Aorta (tissue), 5 donors: Measurements from ENCODE around the gene HTRA3. TPM values are rescaled to one million over a fixed set of nuclear protein-coding genes. Genes with fewer than 3 reads are reported as not detected.

Experiments
- ATAC-seq: fragments of 200-7000 bp; cut with Tn5 transposase; one replicate; pipeline ENCODE4 v1.9.1; 2022; ENCODE audit warnings: moderate library complexity; ENCODE audit not compliant: low FRiP score
- DNase-seq, 2 donors: peaks; one replicate each; pipeline ENCODE4 v3.0.0-alpha.2; 2020
- H3K27ac ChIP-seq, 2 donors: one replicate each; pipeline ENCODE4 v1.5.1; 2013; ENCODE audit warnings: low read length in 2 of 2, mild to moderate bottlenecking in 2 of 2, moderate library complexity in 2 of 2, control low read depth in 1 of 2, inconsistent platforms in 1 of 2, low read depth in 1 of 2
- H3K27me3 ChIP-seq, 2 donors: one replicate each; pipeline ENCODE4 v1.6.1; 2013; ENCODE audit warnings: control low read depth in 1 of 2, low read length in 1 of 2, mild to moderate bottlenecking in 1 of 2, moderate library complexity in 1 of 2; ENCODE audit not compliant: insufficient read depth in 2 of 2, control insufficient read depth in 1 of 2
- H3K36me3 ChIP-seq, 2 donors: one replicate each; pipeline ENCODE4 v1.6.1; 2013; ENCODE audit warnings: control low read depth in 1 of 2, low read length in 1 of 2, mild to moderate bottlenecking in 1 of 2; ENCODE audit not compliant: insufficient read depth in 2 of 2, control insufficient read depth in 1 of 2
- H3K4me1 ChIP-seq, 2 donors: one replicate each; pipeline ENCODE4 v1.6.1; 2013; ENCODE audit warnings: low read length in 2 of 2, control low read depth in 1 of 2, mild to moderate bottlenecking in 1 of 2, moderate library complexity in 1 of 2; ENCODE audit not compliant: insufficient read depth in 2 of 2, control insufficient read depth in 1 of 2
- H3K4me3 ChIP-seq, 2 donors: one replicate each; pipeline ENCODE4 v1.5.1; 2013; ENCODE audit warnings: low read length in 2 of 2, control low read depth in 1 of 2, mild to moderate bottlenecking in 1 of 2
- H3K9me3 ChIP-seq: one replicate; pipeline ENCODE4 v1.6.1; 2013; ENCODE audit warnings: mild to moderate bottlenecking, low read length; ENCODE audit not compliant: control insufficient read depth
- WGBS, 2 donors: extraction: QIAGEN DNeasy Blood & Tissue Kit; methylation state at CpG; one replicate each; pipeline ENCODE4 v1.1.7; 2013; 5-methylcytosine and 5-hydroxymethylcytosine counted together
- intact Hi-C, 2 donors: fragments of 100-400 bp; cut with DNase I; formaldehyde crosslinking; loops; one replicate each; pipeline versions ENCODE4 v1.14.2 to v1.15.0; 2022
- polyA plus RNA-seq, 2 donors: library from polyadenylated mRNA; stranded (reverse); fragments of 200-250 nt; gene quantifications; one replicate each; pipeline ENCODE4 v1.2.3, GENCODE V29; 2013
- total RNA-seq, 2 donors: library from RNA; stranded (reverse); fragmentation: NEBNext Ultra II Directional; extraction: Animal tissue kit (Norgen Biotek cat#: 25700); gene quantifications; one replicate each; pipeline ENCODE4 v1.2.1, GENCODE V29; 2021
- donor health status: healthy with polysubstance abuse.
- donor health status: Bipolar disorder and iron deficiency.
- donor health status: DM: no; HTN: no; CAD: no.
- donor health status: DM: no; HTN: no; CAD: no.
- donor health status: DM: yes; HTN: yes; CAD: no.

The HTRA3 gene
- total and polyA plus RNA-seq, 4 donors = 1.1 to 129 (median 18.5) TPM

- intact Hi-C loops = loop anchor here in 1 of 2 donors (2.0 kb wide), 1 partner anchor 129 kb away; no protein-coding TSS in a partner anchor
- DNase-seq = no peak
- Histone ChIP-seq H3K27me3 (no peaks in the 10 kb centered on the region), H3K27ac (no peak overlapping the region), H3K4me3 (no peak overlapping the region), H3K4me1 (no peaks in the 10 kb centered on the region), H3K9me3 (no peaks in the 10 kb centered on the region), H3K36me3 (no peaks in the 10 kb centered on the region)
- ATAC-seq = no peak
- WGBS, 2 donors = 91 to 93% methylated on average over 21 of the region's 21 CpGs
Observed at GRCh38 chr4:8274066-8274652, 4.6 kb downstream of the HTRA3 start.

DNA sequence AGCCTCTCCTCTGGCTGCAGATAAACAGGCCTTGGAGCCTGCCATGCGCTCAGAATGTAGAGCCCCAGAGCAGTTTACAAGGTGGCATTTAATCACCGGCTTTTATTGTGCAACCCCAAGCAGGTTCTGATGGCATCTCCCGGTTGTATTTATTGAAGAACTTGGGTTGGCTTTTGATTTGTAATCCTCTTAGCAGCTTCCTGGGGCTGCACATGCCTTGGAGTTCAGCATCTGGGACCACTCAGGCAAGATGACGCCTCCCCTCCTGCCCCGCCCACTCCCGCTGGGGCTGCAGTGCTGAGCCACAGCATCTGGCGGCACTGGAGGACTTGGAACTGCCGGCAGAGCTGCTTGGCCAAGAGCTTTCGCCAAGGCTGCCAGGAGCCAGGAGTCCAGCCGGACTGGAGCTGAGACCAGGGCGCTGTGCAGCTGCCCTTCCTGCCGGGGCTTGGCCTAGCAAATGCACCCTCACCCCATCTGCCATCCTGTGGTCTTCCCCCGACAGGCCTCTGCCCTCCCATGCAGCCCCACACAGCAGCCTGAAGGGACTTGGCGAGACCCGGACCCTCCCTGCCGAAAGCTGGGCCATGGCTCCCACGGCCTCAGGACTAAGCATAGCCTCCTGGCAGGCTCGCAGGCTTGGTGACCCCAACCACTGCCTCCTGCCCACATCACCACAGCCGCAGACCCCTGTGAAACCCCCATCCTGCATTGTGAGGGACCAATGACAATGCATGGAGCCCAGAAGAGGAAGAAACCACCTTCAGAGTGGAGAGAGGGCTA, 5.4 kb downstream of the HTRA3 start:
- intact Hi-C loops = loop anchor here in 1 of 2 donors (2.0 to 5.0 kb wide), 2 partner anchors 42 to 128 kb away; no protein-coding TSS in a partner anchor
- Histone ChIP-seq H3K4me1 (no peaks in the 10 kb centered on the region), H3K27ac (no peak overlapping the region), H3K27me3 (no peaks in the 10 kb centered on the region), H3K36me3 (no peaks in the 10 kb centered on the region), H3K9me3 (no peaks in the 10 kb centered on the region), H3K4me3 (no peak overlapping the region)
- 10 to 17% methylated on average over 19 of the region's 19 CpGs for WGBS, 2 donors
- ATAC-seq (peak; percentile 76), DNase-seq (peak; percentile 91 to 95)

GRCh38 chr4:8275548-8275910, 6.0 kb downstream of the HTRA3 start:
- H3K4me1 ChIP-seq = no peaks in the 10 kb centered on the region

DNA sequence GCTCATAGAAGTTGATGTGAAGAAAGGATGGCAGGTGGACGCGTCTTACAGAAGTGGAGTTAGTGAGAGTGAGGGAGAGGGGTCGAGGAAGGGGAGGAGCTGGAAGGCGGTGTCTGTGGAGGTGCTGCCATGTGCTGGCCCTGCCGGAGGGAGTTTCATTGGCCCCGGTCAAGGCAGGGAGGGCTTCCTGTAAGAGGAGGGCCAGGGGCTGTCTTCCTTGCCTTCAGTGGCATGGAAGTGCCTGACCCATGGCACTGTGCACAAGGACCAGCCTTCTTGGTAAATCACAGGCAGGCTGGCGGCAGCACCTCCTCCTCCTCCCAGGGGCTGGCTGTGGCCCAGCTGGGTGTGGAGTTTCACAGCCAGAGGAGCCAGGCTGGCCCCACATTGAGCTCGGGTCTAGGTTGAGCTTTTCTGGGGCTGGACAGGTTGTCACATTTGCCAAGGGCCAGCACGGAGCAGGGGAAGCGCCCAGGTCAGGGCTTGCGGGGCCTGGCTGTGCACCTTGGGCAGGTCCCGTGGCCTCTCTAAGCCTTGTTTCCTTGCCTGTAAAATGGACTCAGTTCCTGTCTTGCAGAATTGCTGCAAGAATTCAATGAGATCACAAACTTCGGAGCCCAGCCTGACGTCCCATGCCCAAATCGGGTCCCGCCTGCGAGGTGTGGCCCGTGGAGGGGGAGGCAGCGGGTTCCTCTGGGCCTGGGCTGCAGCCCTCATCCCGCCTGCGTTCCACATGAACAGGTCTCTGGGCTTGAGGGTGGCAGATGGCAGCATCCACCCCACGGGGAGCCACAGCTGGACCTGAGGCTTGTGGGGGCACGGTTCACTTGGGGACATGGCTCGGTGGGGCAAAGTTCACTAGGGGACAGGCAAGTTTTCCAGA, 7.0 kb downstream of the HTRA3 start:
- no peaks in the 10 kb centered on the region for H3K27me3 ChIP-seq
- H3K4me3 ChIP-seq = no peak overlapping the region
- H3K36me3 ChIP-seq = no peaks in the 10 kb centered on the region
- H3K4me1 ChIP-seq = no peaks in the 10 kb centered on the region
- no peaks in the 10 kb centered on the region for H3K9me3 ChIP-seq
- peak; percentile 38 for ATAC-seq
- WGBS, 2 donors = 36 to 37% methylated on average over 24 of the region's 24 CpGs
- intact Hi-C loops = loop anchor here in 1 of 2 donors (5.0 kb wide), 1 partner anchor 41 kb away; no protein-coding TSS in a partner anchor
- DNase-seq = peak; percentile 74 to 85
- no peak overlapping the region for H3K27ac ChIP-seq

More at GRCh38 chr4:8275548-8275910, 6.0 kb downstream of the HTRA3 start:
- H3K27ac ChIP-seq = no peak overlapping the region
- DNase-seq (no peak), ATAC-seq (no peak)
- intact Hi-C loops = loop anchor here in 1 of 2 donors (2.0 to 5.0 kb wide), 2 partner anchors 42 to 127 kb away; no protein-coding TSS in a partner anchor
- H3K27me3 ChIP-seq = no peaks in the 10 kb centered on the region
- WGBS, 2 donors = 77 to 81% methylated on average over 4 of the region's 4 CpGs
- H3K4me3 ChIP-seq = no peak overlapping the region
- no peaks in the 10 kb centered on the region for H3K9me3 ChIP-seq
- no peaks in the 10 kb centered on the region for H3K36me3 ChIP-seq

- Histone ChIP-seq H3K27ac (no peak overlapping the region), H3K27me3 (no peaks in the 10 kb centered on the region), H3K4me1 (no peaks in the 10 kb centered on the region), H3K36me3 (no peaks in the 10 kb centered on the region), H3K9me3 (no peaks in the 10 kb centered on the region), H3K4me3 (no peak overlapping the region)
- ATAC-seq = no peak
- 89 to 94% methylated on average over 11 of the region's 11 CpGs for WGBS, 2 donors
- DNase-seq = peak; percentile 33 to 60
- intact Hi-C loops = loop anchor here in 1 of 2 donors (5.0 kb wide), 1 partner anchor 40 kb away; no protein-coding TSS in a partner anchor
Observed at GRCh38 chr4:8277356-8278008, 7.9 kb downstream of the HTRA3 start.

GRCh38 chr4:8278009-8278395, 8.4 kb downstream of the HTRA3 start:
- 36 to 39% methylated on average over 6 of the region's 6 CpGs for WGBS, 2 donors
- Histone ChIP-seq H3K9me3 (no peaks in the 10 kb centered on the region), H3K27ac (no peak overlapping the region), H3K27me3 (no peaks in the 10 kb centered on the region), H3K36me3 (no peaks in the 10 kb centered on the region), H3K4me3 (no peak overlapping the region), H3K4me1 (no peaks in the 10 kb centered on the region)
- intact Hi-C loops = loop anchor here in 1 of 2 donors (5.0 kb wide), 1 partner anchor 39 kb away; no protein-coding TSS in a partner anchor
- ATAC-seq = no peak
- DNase-seq = peak; percentile 53 to 70

DNA sequence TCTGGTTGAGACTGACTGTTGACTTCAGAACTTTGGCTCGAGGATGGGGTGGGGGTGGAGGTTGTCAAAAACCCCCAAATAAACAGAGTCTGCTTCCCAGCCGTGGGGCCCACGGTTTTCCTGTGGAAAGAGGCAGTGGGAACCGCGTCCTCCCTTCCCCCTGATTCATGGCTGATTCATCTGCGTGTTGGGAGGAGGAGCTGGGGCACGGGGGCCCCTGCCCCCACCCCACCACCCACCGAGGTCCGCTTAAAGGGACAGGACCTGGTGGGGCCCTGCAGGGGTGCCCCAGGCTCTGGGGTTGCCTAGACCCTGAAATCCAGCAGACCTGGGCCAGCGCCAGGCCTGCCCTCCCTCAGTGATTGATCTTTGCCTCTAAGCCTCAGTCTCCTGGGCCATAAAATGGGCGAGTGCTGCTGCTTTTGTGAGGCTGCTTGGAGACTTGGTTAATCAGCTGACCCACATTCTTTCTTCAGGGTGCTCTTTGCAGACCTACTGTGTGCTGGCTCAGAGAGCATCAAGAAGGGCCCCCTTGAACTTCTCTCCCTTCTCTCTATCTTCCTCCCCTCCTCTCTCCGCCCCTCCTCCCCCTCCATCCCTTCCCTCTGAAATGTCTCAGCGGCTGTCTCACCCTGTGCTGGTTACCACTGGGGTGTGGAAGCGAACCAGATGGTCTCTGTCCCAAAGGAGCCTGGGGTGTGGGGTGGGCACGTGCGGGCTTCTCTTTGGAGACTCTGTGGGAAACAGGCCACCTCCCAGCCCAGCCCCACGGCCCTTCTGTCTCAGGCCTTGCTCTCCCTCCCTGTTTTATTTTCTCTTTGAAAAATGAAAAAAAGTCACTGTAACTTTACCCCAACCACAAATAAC, 9.1 kb downstream of the HTRA3 start:
- no peaks in the 10 kb centered on the region for H3K36me3 ChIP-seq
- 38 to 40% methylated on average over 17 of the region's 17 CpGs for WGBS, 2 donors
- ATAC-seq (no peak), DNase-seq (peak; percentile 74 to 79)
- H3K4me3 ChIP-seq = no peak overlapping the region
- intact Hi-C loops = loop anchor here in 1 of 2 donors (5.0 kb wide), 1 partner anchor 39 kb away; no protein-coding TSS in a partner anchor
- H3K27me3 ChIP-seq = no peaks in the 10 kb centered on the region
- no peak overlapping the region for H3K27ac ChIP-seq
- no peaks in the 10 kb centered on the region for H3K9me3 ChIP-seq
- no peaks in the 10 kb centered on the region for H3K4me1 ChIP-seq
